Activated CD4-positive, alpha-beta T cell treated with anti-CD3 and anti-CD28 coated beads for 36 hours (primary cell): ENCODE measurements around the gene PRRT4. TPM values are rescaled to one million over a fixed set of nuclear protein-coding genes. Genes with fewer than 3 reads are reported as not detected.
A peak's percentile ranks its signal among the peaks of the same experiment; 100 is the strongest.

Source experiments
- ATAC-seq: fragments of 200-7000 bp; cut with Tn5 transposase; one replicate; pipeline ENCODE4 v1.10.0; 2021; ENCODE audit warnings: mild to moderate bottlenecking, moderate library complexity
- CTCF ChIA-PET: fragments of 350-600 bp; sonication (Branson Sonifier 250); formaldehyde crosslinking; loops from one replicate; lab custom pipeline; 2021; ENCODE audit warnings: antibody characterized with exemption; lab: Charles Lee
- POLR2A ChIA-PET: fragments of 350-600 bp; sonication (Branson Sonifier 250); formaldehyde crosslinking; loops from one replicate; lab custom pipeline; 2021; ENCODE audit warnings: antibody characterized with exemption, inconsistent platforms; lab: Charles Lee
- DNase-seq: peaks from one replicate; pipeline ENCODE4 v3.0.0-alpha.2; 2020
- H3K27ac Mint-ChIP-seq: one replicate; pipeline ENCODE4 v1.8.0; 2021; ENCODE audit warnings: mixed read lengths
- H3K27me3 Mint-ChIP-seq: one replicate; pipeline ENCODE4 v1.8.0; 2021; ENCODE audit warnings: mixed read lengths
- H3K36me3 Mint-ChIP-seq: one replicate; pipeline ENCODE4 v1.8.0; 2021; ENCODE audit warnings: low read depth, mixed read lengths
- H3K4me1 Mint-ChIP-seq: one replicate; pipeline ENCODE4 v1.8.0; 2021; ENCODE audit warnings: mixed read lengths
- H3K4me3 Mint-ChIP-seq: one replicate; pipeline ENCODE4 v1.8.0; 2021; ENCODE audit warnings: mild to moderate bottlenecking, moderate library complexity, mixed read lengths
- H3K9me3 Mint-ChIP-seq: one replicate; pipeline ENCODE4 v1.8.0; 2021; ENCODE audit warnings: low read depth, mixed read lengths
- intact Hi-C, 2 experiments: fragments of 100-400 bp; cut with DNase I in 1 of 2; cut with micrococcal nuclease in 1 of 2; formaldehyde crosslinking; loops; one replicate each; pipeline versions ENCODE4 v1.14.2 to v1.15.1; 2022 to 2024; cut with DNase I, micrococcal nuclease
- total RNA-seq, 2 experiments: library from RNA; stranded (reverse); gene quantifications; one replicate each; pipeline ENCODE4 v1.2.3, GENCODE V29; 2021

PRRT4 gene
- total RNA-seq, 2 experiments from 2014 or later, result 0.23 to 0.39 TPM

DNA sequence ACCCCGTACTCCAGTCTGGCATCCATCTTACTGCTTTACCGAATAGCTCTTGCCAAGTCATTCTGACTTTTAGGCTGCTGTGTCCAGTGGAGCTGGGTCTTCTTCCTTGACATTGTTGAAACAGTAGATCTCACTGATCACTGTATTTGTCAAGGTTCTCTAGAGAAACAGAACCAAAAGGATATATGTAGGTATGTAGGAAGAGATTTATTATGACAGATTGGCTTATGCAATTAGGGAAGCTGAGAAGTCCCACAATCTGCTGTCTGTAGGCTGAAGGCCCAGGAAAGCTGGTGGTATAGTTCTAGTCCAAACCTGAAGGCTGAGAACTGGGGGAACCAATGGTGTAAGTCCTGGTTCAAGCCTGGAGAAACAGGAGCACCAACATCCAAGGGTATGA lies 12.1 kb upstream of the PRRT4 start:
- intact Hi-C loops, result no loop called here
- POLR2A ChIA-PET, result interaction anchor here (0.6 kb wide), 1 partner anchor 103 kb away, joined by 3 read pairs; the partner anchor contains the start of gene METTL2B
- no peak for ATAC-seq
- no peak for DNase-seq
- H3K9me3 Mint-ChIP-seq, result no peaks in the 10 kb centered on the region
- no peaks in the 10 kb centered on the region for H3K4me1 Mint-ChIP-seq
- CTCF ChIA-PET, result interaction anchor here (0.9 to 2.5 kb wide), 11 partner anchors 8 to 412 kb away, joined by 3 to 11 read pairs (median 4); partner anchors contain the start of gene RBM28
- H3K27me3 Mint-ChIP-seq, result peaks cover 3% of the 10 kb centered on the region
- H3K27ac Mint-ChIP-seq, result no peak overlapping the region
- no peak overlapping the region for H3K4me3 Mint-ChIP-seq
- no peaks in the 10 kb centered on the region for H3K36me3 Mint-ChIP-seq

DNA sequence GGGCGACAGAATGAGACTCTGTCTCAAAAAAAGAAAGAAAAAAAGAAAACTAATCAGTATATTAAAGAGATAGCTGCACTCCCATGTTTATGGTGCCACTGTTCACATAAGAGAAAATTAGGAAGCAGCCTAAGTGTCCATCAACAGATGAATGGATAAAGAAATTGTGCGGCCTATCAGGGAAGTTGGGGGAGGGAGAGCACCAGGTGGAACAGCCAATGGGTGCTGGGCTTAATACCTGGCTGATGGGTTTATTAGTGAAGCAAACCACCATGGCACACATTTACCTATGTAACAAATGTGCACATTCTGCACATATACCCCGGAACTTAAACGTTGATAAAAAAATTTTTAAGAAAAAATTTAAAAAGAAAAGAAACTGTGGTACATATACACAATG lies 9.0 kb upstream of the PRRT4 start:
- Mint-ChIP-seq H3K27ac (no peak overlapping the region), H3K9me3 (no peaks in the 10 kb centered on the region), H3K4me3 (no peak overlapping the region), H3K4me1 (no peaks in the 10 kb centered on the region), H3K36me3 (no peaks in the 10 kb centered on the region), H3K27me3 (peaks cover 12% of the 10 kb centered on the region)
- CTCF ChIA-PET, result interaction anchor here (0.8 to 1.4 kb wide), 2 partner anchors 17 to 23 kb away, joined by 3 read pairs; no protein-coding TSS in a partner anchor
- intact Hi-C loops, result no loop called here
- POLR2A ChIA-PET, result no interaction called here
- no peak for DNase-seq
- ATAC-seq, result no peak

DNA sequence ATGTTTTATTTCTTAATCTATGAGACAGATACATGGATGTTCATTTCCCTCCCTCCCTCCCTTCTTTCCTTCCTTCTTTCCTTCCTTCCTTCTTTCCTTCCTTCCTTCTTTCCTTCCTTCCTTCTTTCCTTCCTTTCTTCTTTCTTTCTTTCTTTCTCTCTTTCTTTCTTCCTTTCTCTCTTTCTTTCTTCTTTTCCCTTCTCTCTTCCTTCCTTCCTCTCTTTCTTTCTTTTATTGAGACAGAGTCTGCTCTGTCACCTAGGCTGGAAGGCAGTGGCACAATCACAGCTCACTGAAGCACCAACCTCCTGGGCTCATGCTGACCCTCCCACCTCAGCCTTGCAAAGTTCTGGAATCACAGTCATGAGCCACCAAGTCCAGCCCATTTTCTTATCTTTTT lies 5.5 kb upstream of the PRRT4 start:
- CTCF ChIA-PET, result interaction anchor here (1.0 to 1.1 kb wide), 3 partner anchors 9 to 22 kb away, joined by 3 to 7 read pairs (median 4); no protein-coding TSS in a partner anchor
- POLR2A ChIA-PET, result no interaction called here
- Mint-ChIP-seq H3K4me3 (no peak overlapping the region), H3K9me3 (no peaks in the 10 kb centered on the region), H3K27me3 (peaks cover 32% of the 10 kb centered on the region), H3K27ac (no peak overlapping the region), H3K4me1 (peaks cover 14% of the 10 kb centered on the region), H3K36me3 (no peaks in the 10 kb centered on the region)
- ATAC-seq, result no peak
- no peak for DNase-seq
- intact Hi-C loops, result no loop called here

GRCh38 chr7:128366300-128366699 lies 4.8 kb upstream of the PRRT4 start:
- no peaks in the 10 kb centered on the region for H3K9me3 Mint-ChIP-seq
- no peak overlapping the region for H3K4me3 Mint-ChIP-seq
- no peak overlapping the region for H3K27ac Mint-ChIP-seq
- ChIA-PET CTCF (interaction anchor here (1.0 to 1.1 kb wide), 3 partner anchors 9 to 21 kb away, joined by 3 to 4 read pairs (median 4); no protein-coding TSS in a partner anchor), POLR2A (no interaction called here)
- H3K27me3 Mint-ChIP-seq, result peaks cover 34% of the 10 kb centered on the region
- DNase-seq (no peak), ATAC-seq (no peak)
- intact Hi-C loops, result no loop called here
- peaks cover 18% of the 10 kb centered on the region for H3K4me1 Mint-ChIP-seq
- H3K36me3 Mint-ChIP-seq, result no peaks in the 10 kb centered on the region

DNA sequence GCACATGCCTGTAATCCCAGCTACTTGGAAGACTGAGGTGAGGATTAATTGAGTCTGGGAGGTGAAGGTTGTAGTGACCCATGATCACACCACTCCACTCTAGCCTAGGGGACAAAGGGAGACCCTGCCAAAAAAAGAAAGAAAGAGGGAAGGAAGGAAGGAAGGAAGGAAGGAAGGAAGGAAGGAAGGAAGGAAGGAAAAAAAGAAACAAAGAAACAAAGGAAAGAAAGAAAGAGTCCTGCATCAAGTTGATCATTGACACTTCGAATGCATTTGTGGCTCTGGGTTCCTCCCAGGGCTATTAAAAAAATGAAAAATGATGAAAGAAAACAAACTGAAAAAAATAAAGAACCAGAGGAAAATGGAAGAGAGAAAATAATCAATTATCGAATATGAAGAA lies 3.9 kb upstream of the PRRT4 start:
- no peak overlapping the region for H3K4me3 Mint-ChIP-seq
- peaks cover 41% of the 10 kb centered on the region for H3K27me3 Mint-ChIP-seq
- ChIA-PET CTCF (interaction anchor here (1.1 kb wide), 1 partner anchor 22 kb away, joined by 4 read pairs; no protein-coding TSS in a partner anchor), POLR2A (no interaction called here)
- H3K9me3 Mint-ChIP-seq, result no peaks in the 10 kb centered on the region
- ATAC-seq (no peak), DNase-seq (no peak)
- H3K4me1 Mint-ChIP-seq, result peaks cover 24% of the 10 kb centered on the region
- no peak overlapping the region for H3K27ac Mint-ChIP-seq
- intact Hi-C loops, result no loop called here
- no peaks in the 10 kb centered on the region for H3K36me3 Mint-ChIP-seq

DNA sequence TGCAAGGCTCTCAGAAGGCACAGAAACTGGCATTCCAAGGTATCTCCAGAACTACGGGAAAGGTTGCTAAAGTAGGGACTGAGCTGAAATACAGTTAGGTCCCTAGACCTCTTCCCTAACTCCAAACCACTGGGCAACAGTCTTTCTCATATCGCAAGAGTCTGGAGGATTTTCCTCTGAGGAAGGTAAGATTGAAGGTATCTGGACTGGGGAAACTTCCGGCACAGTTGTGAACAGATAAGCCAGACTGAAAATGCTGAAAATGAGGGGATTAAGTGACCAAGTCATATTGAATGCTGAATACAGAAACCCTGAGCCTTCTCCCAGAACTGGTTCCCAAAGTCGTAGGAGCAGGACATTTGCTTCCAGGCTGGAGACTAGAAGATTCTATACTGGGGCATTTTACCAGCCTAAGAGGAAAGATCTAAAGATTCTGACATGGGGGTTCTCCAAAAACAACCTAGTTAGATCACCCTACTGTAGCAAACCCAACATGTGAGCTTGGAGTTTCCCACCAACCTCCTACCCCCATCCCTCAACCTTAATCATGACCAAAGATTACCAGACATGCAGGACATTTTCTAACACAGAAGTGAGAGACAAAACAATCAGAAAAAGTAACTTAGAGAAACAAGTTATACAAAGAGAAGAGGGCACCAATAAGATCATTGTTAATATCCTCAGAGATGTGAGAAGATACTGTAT lies 2.8 kb upstream of the PRRT4 start:
- intact Hi-C loops, result no loop called here
- Mint-ChIP-seq H3K27ac (no peak overlapping the region), H3K9me3 (no peaks in the 10 kb centered on the region), H3K4me1 (peaks cover 24% of the 10 kb centered on the region), H3K36me3 (no peaks in the 10 kb centered on the region), H3K27me3 (peaks cover 46% of the 10 kb centered on the region), H3K4me3 (no peak overlapping the region)
- DNase-seq (no peak), ATAC-seq (no peak)
- ChIA-PET POLR2A (no interaction called here), CTCF (interaction anchor here (1.0 kb wide), 1 partner anchor 21 kb away, joined by 3 read pairs; the partner anchor contains the start of gene RBM28)

GRCh38 chr7:128363261-128363721 lies 1.8 kb upstream of the PRRT4 start:
- Mint-ChIP-seq H3K4me3 (no peak overlapping the region), H3K27me3 (peaks cover 50% of the 10 kb centered on the region), H3K36me3 (no peaks in the 10 kb centered on the region), H3K9me3 (no peaks in the 10 kb centered on the region), H3K27ac (no peak overlapping the region), H3K4me1 (peaks cover 24% of the 10 kb centered on the region)
- CTCF ChIA-PET, result interaction anchor here (0.6 to 2.6 kb wide), 6 partner anchors 9 to 25 kb away, joined by 3 to 28 read pairs (median 6); partner anchors contain the start of gene RBM28
- intact Hi-C loops, result loop anchor here in 1 of 2 experiments (2.0 kb wide), 1 partner anchor 14 kb away; no protein-coding TSS in a partner anchor
- POLR2A ChIA-PET, result interaction anchor here (1.0 kb wide), 1 partner anchor 20 kb away, joined by 3 read pairs; the partner anchor contains the start of gene RBM28
- ATAC-seq (no peak), DNase-seq (no peak)

DNA sequence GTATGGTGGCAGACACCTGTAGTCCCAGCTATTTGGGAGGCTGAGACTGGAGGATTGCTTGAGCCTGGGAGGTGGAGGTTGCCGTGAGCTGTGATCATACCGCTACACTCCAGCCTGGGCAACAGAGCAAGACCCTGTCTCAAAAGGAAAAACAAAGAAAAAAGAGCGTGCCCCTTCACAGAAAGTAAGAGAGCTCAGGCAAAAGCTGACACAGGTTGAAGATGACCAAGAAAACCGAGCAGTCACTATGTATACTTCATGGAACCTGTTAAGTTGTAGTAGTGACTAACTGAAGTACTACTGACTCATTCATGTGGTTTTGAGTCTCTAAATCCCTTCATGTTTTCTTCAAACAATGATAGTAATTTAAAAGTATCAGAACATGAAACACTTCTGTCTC lies 1.2 kb upstream of the PRRT4 start:
- Mint-ChIP-seq H3K27me3 (peaks cover 51% of the 10 kb centered on the region), H3K9me3 (no peaks in the 10 kb centered on the region)
- POLR2A ChIA-PET, result interaction anchor here (1.0 kb wide), 1 partner anchor 19 kb away, joined by 3 read pairs; the partner anchor contains the start of gene RBM28

GRCh38 chr7:128360359-128360678 lies 1.2 kb downstream of the PRRT4 start:
- Mint-ChIP-seq H3K27ac (no peak overlapping the region), H3K9me3 (no peaks in the 10 kb centered on the region), H3K27me3 (peaks cover 41% of the 10 kb centered on the region), H3K4me3 (no peak overlapping the region), H3K36me3 (no peaks in the 10 kb centered on the region), H3K4me1 (peaks cover 24% of the 10 kb centered on the region)
- CTCF ChIA-PET, result interaction anchor here (1.0 kb wide), 1 partner anchor 16 kb away, joined by 3 read pairs; the partner anchor contains the start of gene RBM28
- intact Hi-C loops, result no loop called here
- no peak for ATAC-seq
- no peak for DNase-seq
- POLR2A ChIA-PET, result no interaction called here

More for the DNA sequence above, 1.2 kb upstream of the PRRT4 start:
- ATAC-seq (peak; percentile 83), DNase-seq (no peak)
- H3K4me1 Mint-ChIP-seq, result peaks cover 24% of the 10 kb centered on the region
- no peaks in the 10 kb centered on the region for H3K36me3 Mint-ChIP-seq
- intact Hi-C loops, result loop anchor here (1.0 to 2.0 kb wide), 2 partner anchors 14 to 97 kb away; no protein-coding TSS in a partner anchor
- no peak overlapping the region for H3K27ac Mint-ChIP-seq
- CTCF ChIA-PET, result interaction anchor here (0.6 to 2.6 kb wide), 7 partner anchors 9 to 494 kb away, joined by 3 to 28 read pairs (median 4); partner anchors contain the start of gene RBM28
- peak overlapping the region; percentile 68 for H3K4me3 Mint-ChIP-seq

DNA sequence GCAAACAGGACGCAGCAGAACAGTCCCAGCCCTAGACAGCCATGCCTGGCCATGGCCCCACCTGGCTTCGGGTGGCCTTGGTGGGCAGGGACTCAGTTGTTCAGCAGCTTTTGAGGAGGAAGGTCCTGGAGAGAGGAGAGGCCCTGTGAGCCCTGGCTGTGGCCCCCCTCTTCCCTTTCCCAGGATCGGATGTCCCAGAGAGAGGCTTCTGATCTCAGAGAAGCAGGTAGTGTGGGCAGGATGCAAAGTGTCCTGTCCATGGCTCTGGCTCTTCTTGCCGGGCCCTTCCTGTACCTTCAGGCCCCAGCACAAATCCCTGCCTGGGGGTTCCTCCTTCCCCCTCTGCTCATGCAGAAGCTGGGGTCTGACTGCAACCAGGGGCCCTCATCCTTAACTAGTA lies 1.6 kb downstream of the PRRT4 start:
- Mint-ChIP-seq H3K27me3 (peaks cover 38% of the 10 kb centered on the region), H3K36me3 (no peaks in the 10 kb centered on the region), H3K4me3 (no peak overlapping the region), H3K9me3 (no peaks in the 10 kb centered on the region), H3K4me1 (peaks cover 24% of the 10 kb centered on the region), H3K27ac (no peak overlapping the region)
- DNase-seq (no peak), ATAC-seq (no peak)
- POLR2A ChIA-PET, result no interaction called here
- CTCF ChIA-PET, result interaction anchor here (1.0 to 3.9 kb wide), 2 partner anchors 12 to 16 kb away, joined by 3 to 22 read pairs; partner anchors contain the start of gene RBM28
- intact Hi-C loops, result no loop called here

DNA sequence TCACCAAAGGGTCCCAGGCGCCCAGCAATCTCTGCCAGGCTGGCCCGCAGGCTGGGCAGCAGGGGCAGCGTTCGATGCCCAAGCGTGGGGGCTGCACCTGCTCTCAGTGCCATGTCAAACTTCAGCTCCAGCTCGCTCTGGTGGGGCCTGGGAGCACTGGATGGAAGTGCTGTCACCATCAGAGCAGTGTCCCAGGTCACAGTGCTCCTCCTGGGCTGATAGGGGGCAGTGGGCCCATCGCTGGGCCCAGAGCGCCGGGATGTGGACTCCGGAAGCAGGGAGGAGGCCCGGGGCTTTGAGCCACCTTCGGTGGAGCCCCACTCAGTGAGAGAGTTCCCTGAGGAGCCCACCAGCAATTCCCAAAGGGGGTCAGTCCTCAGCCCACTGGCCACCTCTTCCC lies 2.2 kb downstream of the PRRT4 start:
- no peaks in the 10 kb centered on the region for H3K9me3 Mint-ChIP-seq
- DNase-seq, result no peak
- no peak for ATAC-seq
- POLR2A ChIA-PET, result no interaction called here
- H3K36me3 Mint-ChIP-seq, result no peaks in the 10 kb centered on the region
- H3K27me3 Mint-ChIP-seq, result peaks cover 33% of the 10 kb centered on the region
- H3K27ac Mint-ChIP-seq, result no peak overlapping the region
- intact Hi-C loops, result no loop called here
- H3K4me1 Mint-ChIP-seq, result peaks cover 24% of the 10 kb centered on the region
- no peak overlapping the region for H3K4me3 Mint-ChIP-seq
- CTCF ChIA-PET, result interaction anchor here (1.5 to 3.9 kb wide), 2 partner anchors 11 to 28 kb away, joined by 6 to 22 read pairs; no protein-coding TSS in a partner anchor
